GM19395 (cell line): ENCODE data around the gene ANKRD61.
A peak's percentile ranks its signal among the peaks of the same experiment; 100 is the strongest.
"Not testable (repeated sequence)": the region's sequence is repeated elsewhere in the genome, so short reads cannot be mapped to it uniquely, and the experiment has no call there.

Experiments
- ATAC-seq: cut with Tn5 transposase; IDR thresholded peaks from one replicate; pipeline ENCODE4 v1.9.1; 2021; ENCODE audit warnings: mild to moderate bottlenecking, moderate library complexity; ENCODE audit not compliant: unreplicated experiment

ANKRD61 gene

GRCh38 chr7:6030988-6031387, at the start of gene ANKRD61:
TSS of gene ANKRD61 (plus strand) at chr7:6031376. CDS start at chr7:6031376, 0 bp downstream.
- no peak for ATAC-seq

- not testable (repeated sequence) for ATAC-seq
Observed at GRCh38 chr7:5987061-5987460, 44.1 kb upstream of the ANKRD61 start.

- no peak for ATAC-seq
Observed at GRCh38 chr7:5997210-5997808, 33.9 kb upstream of the ANKRD61 start.

GRCh38 chr7:6007386-6007785, 23.8 kb upstream of the ANKRD61 start:
- no peak for ATAC-seq

- ATAC-seq, result not testable (repeated sequence)
Observed at GRCh38 chr7:6007835-6008590, 23.2 kb upstream of the ANKRD61 start.

- peak; percentile 94 for ATAC-seq
Observed at GRCh38 chr7:6008668-6009611, 22.2 kb upstream of the ANKRD61 start, which contains the start of the genes AIMP2 and PMS2. TSS of gene AIMP2 (plus strand) at chr7:6009272. CDS start at chr7:6009364, 92 bp downstream. TSS of gene PMS2 (minus strand) at chr7:6009049. CDS start at chr7:6009019, 30 bp downstream.

- not testable (repeated sequence) for ATAC-seq
Observed at GRCh38 chr7:6010370-6010769, 20.8 kb upstream of the ANKRD61 start.

GRCh38 chr7:6011541-6011940, 19.6 kb upstream of the ANKRD61 start:
- ATAC-seq, result no peak

GRCh38 chr7:6012355-6013104, 18.6 kb upstream of the ANKRD61 start:
- ATAC-seq, result no peak

- ATAC-seq, result no peak
Observed at GRCh38 chr7:6015917-6016652, 15.1 kb upstream of the ANKRD61 start.

GRCh38 chr7:6016653-6016966, 14.6 kb upstream of the ANKRD61 start:
- ATAC-seq, result no peak

- ATAC-seq, result no peak
Observed at GRCh38 chr7:6020371-6021286, 10.5 kb upstream of the ANKRD61 start.

GRCh38 chr7:6022707-6023106, 8.5 kb upstream of the ANKRD61 start:
- no peak for ATAC-seq

- no peak for ATAC-seq
Observed at GRCh38 chr7:6023974-6024435, 7.2 kb upstream of the ANKRD61 start.

GRCh38 chr7:6026011-6026819, 5.0 kb upstream of the ANKRD61 start:
- peak; percentile 86 for ATAC-seq

GRCh38 chr7:6026820-6027311, 4.3 kb upstream of the ANKRD61 start:
- no peak for ATAC-seq

- ATAC-seq, result no peak
Observed at GRCh38 chr7:6027806-6028365, 3.3 kb upstream of the ANKRD61 start.
